Measurements from ENCODE around the gene KDM4C.

- TF ChIP-seq, protein P1, sequence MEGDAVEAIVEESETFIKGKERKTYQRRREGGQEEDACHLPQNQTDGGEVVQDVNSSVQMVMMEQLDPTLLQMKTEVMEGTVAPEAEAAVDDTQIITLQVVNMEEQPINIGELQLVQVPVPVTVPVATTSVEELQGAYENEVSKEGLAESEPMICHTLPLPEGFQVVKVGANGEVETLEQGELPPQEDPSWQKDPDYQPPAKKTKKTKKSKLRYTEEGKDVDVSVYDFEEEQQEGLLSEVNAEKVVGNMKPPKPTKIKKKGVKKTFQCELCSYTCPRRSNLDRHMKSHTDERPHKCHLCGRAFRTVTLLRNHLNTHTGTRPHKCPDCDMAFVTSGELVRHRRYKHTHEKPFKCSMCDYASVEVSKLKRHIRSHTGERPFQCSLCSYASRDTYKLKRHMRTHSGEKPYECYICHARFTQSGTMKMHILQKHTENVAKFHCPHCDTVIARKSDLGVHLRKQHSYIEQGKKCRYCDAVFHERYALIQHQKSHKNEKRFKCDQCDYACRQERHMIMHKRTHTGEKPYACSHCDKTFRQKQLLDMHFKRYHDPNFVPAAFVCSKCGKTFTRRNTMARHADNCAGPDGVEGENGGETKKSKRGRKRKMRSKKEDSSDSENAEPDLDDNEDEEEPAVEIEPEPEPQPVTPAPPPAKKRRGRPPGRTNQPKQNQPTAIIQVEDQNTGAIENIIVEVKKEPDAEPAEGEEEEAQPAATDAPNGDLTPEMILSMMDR (IDR thresholded peaks at IDR 0.05; ENCODE audit: control extremely low read depth in 1 of 3, insufficient read depth in 1 of 3, low read depth in 1 of 3, low read length in 3 of 3) = no peak
- no peak for TF ChIP-seq JUN (IDR thresholded peaks at IDR 0.05; ENCODE audit: low read depth, low read length)
- TF ChIP-seq TEAD4 (IDR thresholded peaks at IDR 0.05; ENCODE audit: low read depth, low read length) = no peak
- TF ChIP-seq JUND (IDR thresholded peaks at IDR 0.05; ENCODE audit: low read length) = no peak
- TF ChIP-seq ZNF274 (IDR thresholded peaks at IDR 0.05; ENCODE audit: borderline replicate concordance, extremely low read depth, low read length) = no peak
- no peak for TF ChIP-seq MAFK (IDR thresholded peaks at IDR 0.05; ENCODE audit: low read depth, low read length)
- no peak for TF ChIP-seq ATF3 (IDR thresholded peaks at IDR 0.05; ENCODE audit: insufficient read depth, low read depth, low read length)
- TF ChIP-seq GABPA (IDR thresholded peaks at IDR 0.05; ENCODE audit: borderline replicate concordance, insufficient read depth, low read length) = no peak
- no peak for TF ChIP-seq EZH2 (IDR thresholded peaks at IDR 0.05; ENCODE audit: low read depth, low read length, severe bottlenecking)
- TF ChIP-seq POLR2A (IDR thresholded peaks at IDR 0.05; ENCODE audit: control extremely low read depth in 1 of 2, low read depth in 2 of 2, low read length in 2 of 2) = no peak
Observed at GRCh38 chr9:7161469-7161868, 403.7 kb downstream of the KDM4C start.

All from H1 (cell line).